ENCODE results near the gene PTPRN2. TPM values are rescaled to one million over a fixed set of nuclear protein-coding genes. Genes with fewer than 3 reads are reported as not detected.

PTPRN2 gene
- total RNA-seq, 1 experiment from 2014 or later = 2.1 TPM

- DNase-seq (ENCODE audit: low read depth, low spot score) (no peak), ATAC-seq (no peak)
- no peaks in the 10 kb centered on the region for H3K36me3 ChIP-seq (ENCODE audit: control insufficient read depth in 1 of 2, insufficient read depth in 2 of 2, low read length in 2 of 2)
- no peak overlapping the region for H3K4me2 ChIP-seq (ENCODE audit: low read length)
- RAD21 ChIA-PET (ENCODE audit: low non-redundant PET in 1 of 2, low total read pairs in 2 of 2, uncharacterized antibody in 2 of 2, unreplicated experiment in 2 of 2) = no interaction called here
- H2AFZ ChIP-seq (ENCODE audit: low read depth, low read length, poor library complexity, severe bottlenecking) = no peak overlapping the region
- no peaks in the 10 kb centered on the region for H4K20me1 ChIP-seq (ENCODE audit: insufficient read depth)
- CTCF ChIA-PET = no interaction called here
- BruUV-seq (replicated peaks) = no TSS peak
- TF ChIP-seq POLR2A (IDR thresholded peaks at IDR 0.05; ENCODE audit: borderline replicate concordance, extremely low read depth, insufficient read depth, insufficient read length) (no peak), EZH2phosphoT487 (IDR thresholded peaks at IDR 0.05; ENCODE audit: borderline replicate concordance) (no peak), REST (IDR thresholded peaks at IDR 0.05; ENCODE audit: low read depth) (no peak), ELF1 (IDR thresholded peaks at IDR 0.05; ENCODE audit: borderline replicate concordance, low read depth) (no peak), EGR1 (IDR thresholded peaks at IDR 0.05; ENCODE audit: low read depth) (no peak), CBX3 (IDR thresholded peaks at IDR 0.05; ENCODE audit: low read depth) (no peak), EZH2 (IDR thresholded peaks at IDR 0.05) (no peak), MAX (IDR thresholded peaks at IDR 0.05) (no peak), CEBPB (IDR thresholded peaks at IDR 0.05; ENCODE audit: low read depth) (no peak), SRF (IDR thresholded peaks at IDR 0.05; ENCODE audit: low read depth) (no peak), YY1 (IDR thresholded peaks at IDR 0.05; ENCODE audit: extremely low read depth, insufficient replicate concordance, low read depth, low read length) (no peak), TCF7L2 (IDR thresholded peaks at IDR 0.05; ENCODE audit: borderline replicate concordance, extremely low read depth, insufficient read depth, insufficient read length) (no peak), POLR2AphosphoS5 (IDR thresholded peaks at IDR 0.05; ENCODE audit: low read depth, low read length) (no peak), FOSL1 (IDR thresholded peaks at IDR 0.05; ENCODE audit: low read depth) (no peak), JUND (IDR thresholded peaks at IDR 0.05) (no peak), SIN3A (IDR thresholded peaks at IDR 0.05; ENCODE audit: low read depth) (no peak), ZFX (IDR thresholded peaks at IDR 0.05) (no peak)
- no peaks in the 10 kb centered on the region; the same call in 1 of the 2 replicates for H3K27me3 ChIP-seq (ENCODE audit: insufficient read depth, low read length)
- H3K79me2 ChIP-seq (ENCODE audit: insufficient read depth, low read length) = no peaks in the 10 kb centered on the region
- H3K9ac ChIP-seq (ENCODE audit: low read length) = no peak overlapping the region
- no peaks in the 10 kb centered on the region for H3K9me3 ChIP-seq (ENCODE audit: control insufficient read depth in 1 of 2, insufficient read depth in 1 of 2, low read depth in 1 of 2, low read length in 2 of 2)
- intact Hi-C loops (cut with micrococcal nuclease) = no loop called here
- no peak overlapping the region for H3K27ac ChIP-seq (ENCODE audit: low read depth, low read length)
- peaks cover 0 to 7% of the 10 kb centered on the region in 2 experiments; a peak in 2 of 4 replicates for H3K4me1 ChIP-seq (ENCODE audit: control insufficient read depth in 1 of 2, insufficient read depth in 2 of 2, low read length in 2 of 2)
- H3K4me3 ChIP-seq (replicated peaks in 1 of 2; ENCODE audit: low read depth in 1 of 2, low read length in 2 of 2) = no peak overlapping the region
- H3K9me2 ChIP-seq (ENCODE audit: insufficient read depth) = no peaks in the 10 kb centered on the region
- POLR2A ChIA-PET = no interaction called here
These were observed 686.5 kb downstream of the PTPRN2 start for GRCh38 chr7:157901166-157901565.
